Kidney glomerular epithelial cell (primary cell): ENCODE measurements around the gene SLC6A3.

ENCODE experiments used
- DNase-seq: peaks from one replicate; lab custom pipeline; 2025; lab: John Stamatoyannopoulos, UW

Gene SLC6A3

DNA sequence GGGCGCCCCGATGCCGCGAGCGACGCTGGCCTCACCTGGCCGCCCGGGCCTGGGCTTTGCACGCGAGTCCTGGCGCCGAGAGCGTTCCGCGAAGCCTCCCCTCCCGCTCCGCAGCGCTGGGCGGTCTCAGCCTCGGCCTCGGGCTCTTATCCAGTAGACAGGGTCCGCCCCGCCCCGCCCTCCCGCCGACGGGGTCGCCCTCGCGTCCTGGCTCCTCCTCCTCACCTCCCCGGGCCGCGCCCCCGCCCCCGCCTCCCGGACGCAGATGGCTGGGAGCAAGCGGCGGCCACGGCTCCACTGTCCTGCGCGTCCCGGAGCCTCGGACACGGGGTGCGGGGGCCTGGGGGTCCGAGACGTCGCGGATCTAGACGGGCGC is at the start of gene SLC6A3:
SLC6A3 (minus strand) TSS at position 128 of the 376 bp plus-strand sequence. CDS start 2,243 bp downstream, outside the sequence.
- no peak for DNase-seq

- no peak for DNase-seq
Measured at GRCh38 chr5:1493941-1494340, 48.7 kb upstream of the SLC6A3 start.

DNA sequence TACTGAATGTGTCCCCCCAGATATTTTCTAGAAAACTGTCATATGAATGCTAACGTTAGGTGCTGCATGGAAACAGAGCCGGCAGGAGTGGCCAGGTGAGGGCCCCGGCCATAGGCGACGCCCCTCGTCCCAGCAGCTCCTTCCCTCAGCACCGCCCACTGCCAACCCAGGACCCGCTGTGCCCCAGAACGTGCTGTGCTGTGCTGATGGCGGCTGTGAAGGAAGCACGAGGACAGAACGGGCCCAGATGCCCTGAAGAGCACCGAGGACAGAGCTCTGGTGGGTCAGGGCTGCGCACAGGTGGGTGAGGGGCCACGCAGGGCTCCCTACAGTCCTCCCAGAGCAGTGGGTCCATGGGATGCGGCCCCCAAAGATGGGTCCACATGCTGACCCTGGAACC is 48.2 kb upstream of the SLC6A3 start:
- DNase-seq = no peak

- DNase-seq = no peak
Measured at GRCh38 chr5:1492757-1493156, 47.5 kb upstream of the SLC6A3 start.

DNA sequence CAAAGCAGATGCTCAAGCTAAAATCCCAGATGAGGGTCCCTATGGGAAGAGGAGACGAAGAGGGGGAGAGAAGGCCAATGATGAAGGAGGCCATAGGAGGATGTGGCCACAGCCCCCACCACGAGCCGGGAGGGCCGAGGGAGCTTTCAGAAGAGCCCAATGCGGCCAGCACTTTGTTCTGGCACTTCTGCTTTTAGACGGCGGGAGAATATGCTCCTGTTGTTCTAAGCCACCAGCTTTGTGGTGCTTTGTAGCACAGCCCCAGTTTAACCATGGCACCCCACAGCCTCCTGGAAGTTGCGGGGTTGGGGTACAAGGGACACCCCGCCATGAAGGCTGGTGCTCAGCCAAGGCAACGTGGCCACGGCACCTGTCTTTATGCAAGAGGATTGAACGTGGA is 45.1 kb upstream of the SLC6A3 start:
- DNase-seq = no peak

DNA sequence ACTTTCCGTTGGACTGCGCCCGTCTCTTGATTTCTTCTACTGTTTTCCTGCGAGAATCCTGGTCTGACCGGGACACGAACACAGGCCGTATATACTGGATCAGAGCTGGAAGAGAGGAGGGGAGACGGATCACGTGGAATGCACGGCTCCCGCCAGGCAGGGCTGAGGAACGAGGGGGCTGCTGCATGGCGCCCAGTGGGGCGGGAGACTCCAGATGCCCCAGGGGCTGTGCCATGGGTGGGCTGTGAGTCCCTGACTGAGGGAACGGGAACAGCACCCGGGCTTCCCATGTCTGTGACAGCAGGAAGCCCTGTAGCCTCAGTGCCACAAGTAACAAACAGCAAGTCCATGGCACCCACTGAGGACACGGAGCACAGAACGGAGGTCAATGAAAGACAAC is 44.5 kb upstream of the SLC6A3 start:
- DNase-seq = no peak

DNA sequence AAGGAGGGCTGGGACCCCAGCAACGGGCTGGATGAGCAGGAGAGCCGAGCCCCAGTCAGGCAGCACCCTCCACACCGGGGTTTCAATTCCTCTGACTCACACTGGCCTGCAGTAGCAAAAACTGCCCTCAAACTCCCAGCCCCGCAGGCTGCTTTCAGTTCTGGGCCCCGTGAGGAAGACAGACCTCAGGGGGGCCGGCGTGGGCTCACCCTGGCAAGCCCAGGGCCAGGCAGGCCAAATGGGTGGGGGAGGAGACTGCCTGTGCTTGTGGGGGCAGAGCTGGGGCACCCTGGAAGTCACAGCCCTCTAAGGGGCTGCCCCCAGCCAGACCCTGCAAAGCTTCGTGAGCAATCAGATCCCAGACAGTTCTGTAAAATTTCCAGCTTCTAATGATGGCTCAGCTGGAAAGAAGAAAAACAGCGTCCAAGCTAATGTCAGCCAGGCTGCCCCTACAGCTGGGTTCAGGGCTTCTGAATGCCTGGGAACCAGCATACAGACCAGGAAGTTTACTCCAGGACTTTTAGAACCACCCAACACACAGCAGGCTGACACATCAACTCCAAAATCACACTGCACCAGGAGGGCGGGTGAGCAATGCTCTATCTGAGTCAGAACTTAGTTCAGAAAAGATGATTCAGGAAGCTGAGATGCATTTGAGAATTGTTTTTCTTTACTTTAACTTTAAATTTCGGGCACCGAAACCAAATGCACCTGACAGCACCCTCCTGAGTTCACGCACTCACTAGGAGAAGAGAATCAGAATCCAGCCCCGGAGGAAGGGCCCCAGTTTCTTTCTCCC is 43.8 kb upstream of the SLC6A3 start:
- no peak for DNase-seq

GRCh38 chr5:1487079-1487764 is 42.0 kb upstream of the SLC6A3 start:
- DNase-seq = no peak

DNA sequence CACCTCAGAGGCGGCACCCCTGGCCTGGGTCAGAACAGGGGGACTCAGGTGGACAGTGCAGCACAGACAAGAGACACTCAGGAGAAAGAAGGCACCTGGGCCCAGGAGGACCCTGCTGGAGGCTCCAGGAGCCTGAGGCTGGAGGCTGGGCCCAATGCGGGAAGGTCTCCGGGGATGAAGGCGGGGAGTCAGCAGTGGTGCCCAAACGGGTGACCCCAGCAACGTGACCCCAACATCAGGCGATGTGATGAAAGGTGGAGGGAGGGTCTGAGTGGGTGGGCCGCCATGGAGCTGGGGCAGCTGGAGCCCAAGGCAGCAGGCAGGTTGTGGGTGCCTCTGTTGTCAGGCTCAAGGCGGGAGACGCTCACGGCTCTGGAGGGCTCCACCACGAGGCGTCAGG is 41.0 kb upstream of the SLC6A3 start:
- no peak for DNase-seq

GRCh38 chr5:1485579-1486118 is 40.4 kb upstream of the SLC6A3 start:
- no peak for DNase-seq

DNA sequence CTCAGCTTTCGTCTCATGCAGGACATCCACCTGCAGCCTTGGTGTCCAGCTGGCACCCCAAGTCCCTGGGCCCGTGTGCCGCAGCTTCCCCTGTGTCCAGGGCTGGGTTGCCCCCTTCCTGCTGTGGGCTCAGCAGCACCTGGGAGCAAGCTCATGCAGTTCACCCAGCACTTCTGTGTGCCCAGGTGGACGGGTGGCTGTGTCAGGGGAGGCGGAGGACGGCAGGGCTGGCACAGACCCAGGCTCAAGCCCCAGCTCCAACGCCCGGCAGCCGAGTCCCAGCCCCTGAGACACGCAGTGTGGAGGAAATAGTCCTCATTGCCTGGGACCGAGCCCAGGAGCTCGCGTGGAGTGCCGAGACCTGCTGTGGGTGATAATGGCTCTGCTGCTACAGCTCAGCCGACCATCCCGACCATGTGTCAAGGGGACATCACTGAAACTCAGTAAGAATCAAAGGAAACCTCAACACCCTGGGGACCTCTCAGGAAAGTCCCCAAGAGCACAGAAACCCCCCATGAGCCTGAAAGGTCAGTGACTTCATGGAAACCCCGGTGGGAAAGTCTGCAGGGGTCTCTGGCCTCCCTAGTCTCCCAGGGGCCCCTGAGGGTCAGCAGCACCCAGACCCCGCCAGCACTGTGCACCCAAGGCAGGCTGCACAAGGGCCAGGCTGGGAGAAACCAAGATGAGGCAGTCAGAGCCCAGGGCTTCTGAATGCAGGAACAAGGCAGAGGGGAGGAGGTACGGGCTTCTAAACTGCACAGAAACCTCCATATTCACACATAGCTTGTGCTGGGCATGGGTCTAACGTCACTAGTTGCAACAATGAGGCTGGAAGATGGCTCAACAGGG is 39.7 kb upstream of the SLC6A3 start:
- DNase-seq = no peak

DNA sequence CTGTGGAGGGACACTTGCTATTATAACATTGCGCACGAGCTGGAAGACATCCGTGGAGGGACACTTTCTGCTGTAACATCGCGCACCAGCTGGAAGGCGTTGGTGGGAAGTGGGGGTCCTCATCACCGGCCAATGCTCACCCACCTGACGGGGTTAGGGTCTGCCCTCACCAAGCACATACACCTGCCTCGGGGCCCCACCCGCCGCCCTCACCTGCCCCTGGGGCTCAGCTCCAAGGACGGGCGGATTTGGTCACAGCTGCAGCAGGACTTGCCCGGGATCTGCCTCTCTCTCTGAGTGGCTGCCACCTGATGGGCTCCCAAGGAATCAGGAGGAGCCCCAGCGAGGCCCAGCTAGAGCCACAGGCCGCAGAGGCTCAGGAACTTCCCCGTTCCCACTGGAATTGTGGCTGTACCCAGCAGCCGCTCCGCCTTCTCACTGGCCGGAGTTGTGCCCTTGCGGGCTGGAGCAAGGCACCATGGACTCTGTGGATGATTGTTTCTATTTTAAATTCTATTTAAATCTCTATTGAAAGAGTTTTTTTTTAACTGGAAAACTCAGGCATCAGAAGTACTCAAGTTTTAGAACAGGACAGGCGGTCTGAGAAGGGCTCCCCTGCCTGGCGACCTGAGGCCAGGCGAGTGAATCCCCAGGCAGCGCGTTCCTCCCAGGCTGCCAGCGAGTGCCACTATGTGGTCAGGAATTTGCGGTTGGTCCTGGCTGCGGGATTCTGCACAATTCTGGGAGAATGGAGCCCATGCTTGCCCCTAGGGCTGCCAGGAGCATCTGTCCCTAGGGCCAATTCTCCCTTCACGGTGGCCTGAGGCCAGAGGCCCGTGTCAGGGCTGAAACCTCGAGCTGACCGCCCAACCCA is 38.9 kb upstream of the SLC6A3 start:
- no peak for DNase-seq

- DNase-seq = no peak
Measured at GRCh38 chr5:1483064-1483463, 37.8 kb upstream of the SLC6A3 start.

GRCh38 chr5:1481959-1482331 is 36.7 kb upstream of the SLC6A3 start:
- DNase-seq = no peak

- DNase-seq = no peak
Measured at GRCh38 chr5:1481266-1481958, 36.2 kb upstream of the SLC6A3 start.

- DNase-seq = no peak
Measured at GRCh38 chr5:1480806-1481205, 35.6 kb upstream of the SLC6A3 start.

DNA sequence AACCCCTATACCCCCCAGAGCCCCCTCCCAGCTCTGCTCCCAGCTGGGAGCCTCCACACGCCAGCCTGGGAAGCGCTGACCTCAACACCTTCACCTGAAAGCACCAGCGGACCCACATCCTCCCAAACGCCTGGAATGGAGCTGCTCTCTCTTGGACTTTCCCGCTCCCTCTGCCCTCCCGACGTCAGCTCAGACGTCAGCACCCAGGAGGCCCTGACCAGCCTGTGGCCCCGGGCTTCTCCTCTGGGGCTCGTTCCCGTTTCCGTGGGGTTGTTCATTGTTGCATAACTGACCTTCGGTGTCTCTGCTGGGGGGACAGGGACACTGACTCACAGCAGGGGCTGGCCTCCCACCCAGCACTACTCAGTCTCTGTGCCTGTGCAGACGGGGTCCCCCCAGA is 35.0 kb upstream of the SLC6A3 start:
- no peak for DNase-seq

GRCh38 chr5:1479581-1480188 is 34.4 kb upstream of the SLC6A3 start:
- DNase-seq = no peak

DNA sequence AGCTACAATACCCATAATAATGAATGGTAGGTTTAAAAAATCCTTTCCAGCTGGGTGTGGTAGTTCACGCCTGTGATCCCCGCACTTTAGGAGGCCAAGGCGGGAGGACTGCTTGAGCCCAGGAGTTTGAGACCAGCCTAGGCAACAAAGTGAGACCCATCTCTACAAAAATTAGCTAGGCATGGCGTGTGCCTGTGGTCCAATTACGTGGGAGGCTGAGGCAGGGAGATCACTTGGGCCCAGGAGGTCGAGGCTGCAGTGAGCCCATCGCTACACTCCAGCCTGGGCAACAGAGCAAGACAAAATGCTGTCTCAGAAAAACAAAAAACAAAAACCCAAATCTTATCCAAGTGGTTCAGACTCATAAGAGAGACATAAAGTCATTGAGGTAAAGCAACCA is 33.8 kb upstream of the SLC6A3 start:
- DNase-seq = no peak

- no peak for DNase-seq
Measured at GRCh38 chr5:1478271-1479035, 33.2 kb upstream of the SLC6A3 start.
